WTC11 (cell line): Measurements from ENCODE around the gene PAGE4. TPM values are rescaled to one million over a fixed set of nuclear protein-coding genes. Genes with fewer than 3 reads are reported as not detected.

Experiments
- ATAC-seq: fragments of 200-7000 bp; cut with Tn5 transposase; 2 replicates; pipeline ENCODE4 v1.10.0; 2021; ENCODE audit warnings: mild to moderate bottlenecking, moderate library complexity
- CTCF ChIA-PET: fragments of 300-600 bp; sonication (Branson Sonifier 250); formaldehyde crosslinking; loops from one replicate; lab custom pipeline; 2021; ENCODE audit warnings: antibody characterized with exemption; lab: Charles Lee
- POLR2A ChIA-PET: fragments of 350-600 bp; sonication (Branson Sonifier 250); formaldehyde crosslinking; loops from one replicate; lab custom pipeline; 2021; ENCODE audit warnings: antibody characterized with exemption; lab: Charles Lee
- DNase-seq: peaks from one replicate; pipeline ENCODE4 v3.0.0; 2021; ENCODE audit warnings: low spot score
- H3K27ac Mint-ChIP-seq: 2 replicates; pipeline ENCODE4 v1.8.0; 2021; ENCODE audit warnings: mixed read lengths
- H3K27me3 Mint-ChIP-seq: 2 replicates; pipeline ENCODE4 v1.8.0; 2021; ENCODE audit warnings: low read depth, mild to moderate bottlenecking, moderate library complexity, mixed read lengths
- H3K36me3 Mint-ChIP-seq: 2 replicates; pipeline ENCODE4 v1.8.0; 2021; ENCODE audit warnings: mixed read lengths
- H3K4me1 Mint-ChIP-seq: 2 replicates; pipeline ENCODE4 v1.8.0; 2022; ENCODE audit warnings: mixed read lengths
- H3K4me3 Mint-ChIP-seq: 2 replicates; pipeline ENCODE4 v1.8.0; 2021; ENCODE audit warnings: mild to moderate bottlenecking, moderate library complexity, mixed read lengths
- H3K9me3 Mint-ChIP-seq: 2 replicates; pipeline ENCODE4 v1.8.0; 2021; ENCODE audit warnings: mixed read lengths
- CREB1 ChIP-seq: sonication (generic); formaldehyde crosslinking; IDR thresholded peaks from 2 replicates; pipeline ENCODE4 v1.8.0; 2023; ENCODE audit warnings: mild to moderate bottlenecking, missing genetic modification reagents
- GABPB1 ChIP-seq: sonication (generic); formaldehyde crosslinking; IDR thresholded peaks from 2 replicates; pipeline ENCODE4 v1.8.1; 2023; ENCODE audit warnings: mild to moderate bottlenecking, missing genetic modification reagents
- JAZF1 ChIP-seq: fragments of 250-450 bp; sonication (Bioruptor Pico); IDR thresholded peaks from 2 replicates; pipeline ENCODE4 v1.9.0; 2021; ENCODE audit warnings: moderate library complexity, mild to moderate bottlenecking, inconsistent platforms
- KAT7 ChIP-seq: sonication (generic); formaldehyde crosslinking; IDR thresholded peaks from 2 replicates; pipeline ENCODE4 v1.8.1; 2023; ENCODE audit warnings: missing genetic modification reagents, mild to moderate bottlenecking, borderline replicate concordance
- NFYB ChIP-seq: sonication (generic); formaldehyde crosslinking; conservative IDR thresholded peaks from 2 replicates; pipeline ENCODE4 v1.8.0; 2022; ENCODE audit warnings: low read depth, missing genetic modification reagents
- SP1 ChIP-seq: sonication (generic); formaldehyde crosslinking; conservative IDR thresholded peaks from 2 replicates; pipeline ENCODE4 v1.8.1; 2022; ENCODE audit warnings: missing genetic modification reagents
- TEAD4 ChIP-seq: sonication (generic); formaldehyde crosslinking; IDR thresholded peaks from 2 replicates; pipeline ENCODE4 v1.8.0; 2022; ENCODE audit warnings: mild to moderate bottlenecking, missing genetic modification reagents
- total RNA-seq: library from RNA; stranded (reverse); gene quantifications from 3 replicates; pipeline ENCODE4 v1.2.3, GENCODE V29; 2021
- TF ChIP-seq, protein P1 (sequence below): sonication (generic); formaldehyde crosslinking; conservative IDR thresholded peaks from 2 replicates; pipeline ENCODE4 v1.8.1; 2022; ENCODE audit warnings: mild to moderate bottlenecking, missing genetic modification reagents
- TF ChIP-seq, protein P2 (sequence below): fragments of 250-450 bp; sonication (Bioruptor Pico); IDR thresholded peaks from 2 replicates; pipeline ENCODE4 v1.9.0; 2021; ENCODE audit warnings: mild to moderate bottlenecking, borderline replicate concordance
- TF ChIP-seq, protein P3 (sequence below): sonication (generic); formaldehyde crosslinking; IDR thresholded peaks from 2 replicates; pipeline ENCODE4 v1.8.1; 2022; ENCODE audit warnings: mild to moderate bottlenecking, moderate library complexity, missing genetic modification reagents
- TF ChIP-seq, protein P4 (sequence below): sonication (generic); formaldehyde crosslinking; IDR thresholded peaks from 2 replicates; pipeline ENCODE4 v1.8.1; 2023; ENCODE audit warnings: mild to moderate bottlenecking, missing genetic modification reagents, moderate library complexity
- TF ChIP-seq, protein P5 (sequence below): sonication (generic); formaldehyde crosslinking; IDR thresholded peaks from 2 replicates; pipeline ENCODE4 v1.8.1; 2023; ENCODE audit warnings: mild to moderate bottlenecking, moderate library complexity, missing genetic modification reagents
- TF ChIP-seq, protein P6 (sequence below): sonication (generic); formaldehyde crosslinking; IDR thresholded peaks from 2 replicates; pipeline ENCODE4 v1.8.0; 2023; ENCODE audit warnings: missing genetic modification reagents, mild to moderate bottlenecking, borderline replicate concordance

Gene PAGE4
- total RNA-seq, 1 experiment from 2014 or later, result not detected

DNA sequence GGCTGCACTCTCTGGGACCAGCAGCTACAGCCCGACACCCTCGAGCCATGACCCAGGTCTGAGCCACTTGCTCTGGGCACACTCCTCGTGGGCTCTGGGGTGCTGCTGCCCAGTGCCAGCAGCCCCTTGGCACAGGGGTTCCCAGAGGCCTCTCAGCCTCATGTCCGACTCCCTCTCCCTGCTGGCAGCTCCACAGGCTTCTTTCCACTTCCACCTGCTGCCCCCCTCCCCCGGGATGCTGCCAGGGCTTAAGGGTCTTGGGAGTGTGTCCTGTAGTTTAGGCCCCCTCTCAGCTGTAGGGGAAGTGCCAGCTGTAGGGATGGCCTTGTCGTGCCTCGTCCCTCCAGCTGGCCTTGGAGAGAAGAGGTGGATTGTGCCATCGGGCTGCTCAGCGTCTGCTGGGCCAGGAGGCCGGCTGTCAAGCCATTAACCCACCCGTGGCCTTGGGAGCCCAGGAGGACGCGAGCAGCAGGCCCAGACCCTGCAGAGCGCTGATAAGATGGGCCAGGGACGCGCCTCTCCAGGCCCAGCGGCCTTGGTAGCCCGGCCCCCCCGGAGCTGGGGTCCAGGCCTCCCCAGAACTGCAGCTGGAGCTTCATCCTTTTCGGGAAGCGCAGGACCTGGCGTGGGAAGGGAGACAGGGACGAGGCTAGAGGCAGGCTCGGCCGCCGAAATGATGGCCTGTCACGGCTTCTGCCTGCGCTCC, 49.2 kb downstream of the PAGE4 start (continued):
- TF ChIP-seq KAT7 (CRISPR knock-in tag), result no peak
- no peak for TF ChIP-seq JAZF1 (CRISPR knock-in tag)
- no peak for TF ChIP-seq CREB1
- TF ChIP-seq, protein P1, sequence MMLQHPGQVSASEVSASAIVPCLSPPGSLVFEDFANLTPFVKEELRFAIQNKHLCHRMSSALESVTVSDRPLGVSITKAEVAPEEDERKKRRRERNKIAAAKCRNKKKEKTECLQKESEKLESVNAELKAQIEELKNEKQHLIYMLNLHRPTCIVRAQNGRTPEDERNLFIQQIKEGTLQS (CRISPR knock-in tag), result no peak
- TF ChIP-seq, protein P2, sequence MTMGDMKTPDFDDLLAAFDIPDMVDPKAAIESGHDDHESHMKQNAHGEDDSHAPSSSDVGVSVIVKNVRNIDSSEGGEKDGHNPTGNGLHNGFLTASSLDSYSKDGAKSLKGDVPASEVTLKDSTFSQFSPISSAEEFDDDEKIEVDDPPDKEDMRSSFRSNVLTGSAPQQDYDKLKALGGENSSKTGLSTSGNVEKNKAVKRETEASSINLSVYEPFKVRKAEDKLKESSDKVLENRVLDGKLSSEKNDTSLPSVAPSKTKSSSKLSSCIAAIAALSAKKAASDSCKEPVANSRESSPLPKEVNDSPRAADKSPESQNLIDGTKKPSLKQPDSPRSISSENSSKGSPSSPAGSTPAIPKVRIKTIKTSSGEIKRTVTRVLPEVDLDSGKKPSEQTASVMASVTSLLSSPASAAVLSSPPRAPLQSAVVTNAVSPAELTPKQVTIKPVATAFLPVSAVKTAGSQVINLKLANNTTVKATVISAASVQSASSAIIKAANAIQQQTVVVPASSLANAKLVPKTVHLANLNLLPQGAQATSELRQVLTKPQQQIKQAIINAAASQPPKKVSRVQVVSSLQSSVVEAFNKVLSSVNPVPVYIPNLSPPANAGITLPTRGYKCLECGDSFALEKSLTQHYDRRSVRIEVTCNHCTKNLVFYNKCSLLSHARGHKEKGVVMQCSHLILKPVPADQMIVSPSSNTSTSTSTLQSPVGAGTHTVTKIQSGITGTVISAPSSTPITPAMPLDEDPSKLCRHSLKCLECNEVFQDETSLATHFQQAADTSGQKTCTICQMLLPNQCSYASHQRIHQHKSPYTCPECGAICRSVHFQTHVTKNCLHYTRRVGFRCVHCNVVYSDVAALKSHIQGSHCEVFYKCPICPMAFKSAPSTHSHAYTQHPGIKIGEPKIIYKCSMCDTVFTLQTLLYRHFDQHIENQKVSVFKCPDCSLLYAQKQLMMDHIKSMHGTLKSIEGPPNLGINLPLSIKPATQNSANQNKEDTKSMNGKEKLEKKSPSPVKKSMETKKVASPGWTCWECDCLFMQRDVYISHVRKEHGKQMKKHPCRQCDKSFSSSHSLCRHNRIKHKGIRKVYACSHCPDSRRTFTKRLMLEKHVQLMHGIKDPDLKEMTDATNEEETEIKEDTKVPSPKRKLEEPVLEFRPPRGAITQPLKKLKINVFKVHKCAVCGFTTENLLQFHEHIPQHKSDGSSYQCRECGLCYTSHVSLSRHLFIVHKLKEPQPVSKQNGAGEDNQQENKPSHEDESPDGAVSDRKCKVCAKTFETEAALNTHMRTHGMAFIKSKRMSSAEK (CRISPR knock-in tag), result no peak

DNA sequence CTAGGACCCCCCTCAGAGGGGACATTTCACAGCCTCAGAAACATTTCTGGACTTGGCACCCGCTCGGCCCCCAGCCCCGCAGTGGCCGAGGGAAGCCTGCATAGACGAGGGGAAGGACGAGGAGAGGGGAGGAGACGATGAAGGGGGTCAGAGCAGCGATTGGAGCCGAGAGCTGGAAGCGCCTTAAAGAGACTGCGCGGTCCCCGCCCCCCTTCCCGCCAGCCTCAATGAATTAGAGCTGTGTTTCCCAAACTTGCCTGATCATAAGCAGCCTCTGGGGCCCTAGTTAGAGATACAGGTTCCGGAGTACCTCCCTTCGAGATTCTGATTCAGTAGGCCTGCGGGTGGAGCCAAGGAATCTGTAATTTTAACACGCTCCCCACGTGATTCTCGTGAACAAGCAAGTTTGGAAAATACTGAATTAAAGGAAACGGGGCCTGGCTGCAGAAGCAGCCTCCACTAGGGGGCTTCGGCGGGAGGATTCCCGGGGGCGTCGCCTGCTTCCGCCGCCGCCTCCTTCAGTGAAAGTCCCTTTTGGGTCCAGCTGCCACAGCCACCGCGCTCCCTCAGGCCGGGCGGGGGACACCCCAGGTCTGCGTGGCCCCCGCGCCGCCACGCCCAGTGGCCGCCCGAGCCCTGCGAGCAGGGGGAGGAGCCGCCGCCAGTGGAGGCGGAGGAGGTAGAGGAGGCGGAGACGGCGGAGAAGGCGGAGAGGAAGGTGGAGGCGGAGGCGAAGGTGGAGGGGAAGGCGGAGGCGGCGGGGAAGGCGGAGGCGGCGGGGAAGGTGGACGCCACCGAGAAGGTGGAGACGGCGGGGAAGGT, 49.9 kb downstream of the PAGE4 start, which contains the start of gene USP27X:
USP27X (plus strand) TSS at position 651 of the 822 bp plus-strand sequence. CDS start 824 bp downstream, outside the sequence.
- no peaks in the 10 kb centered on the region for H3K36me3 Mint-ChIP-seq
- peak within 1 kb of the TSS; percentile 76 for H3K4me3 Mint-ChIP-seq
- ATAC-seq (peak; percentile 81), DNase-seq (peak; percentile 67)
- no peaks in the 10 kb centered on the region for H3K9me3 Mint-ChIP-seq
- ChIA-PET POLR2A (interaction anchor here (1.1 kb wide), 1 partner anchor 43 kb away, joined by 3 read pairs; the partner anchor contains the start of gene CLCN5), CTCF (interaction anchor here (0.6 to 3.0 kb wide), 19 partner anchors 10 to 569 kb away, joined by 3 to 20 read pairs (median 3); partner anchors contain the start of gene CLCN5)
- H3K4me1 Mint-ChIP-seq, result peaks cover 18% of the 10 kb centered on the region
- TF ChIP-seq, protein P3, sequence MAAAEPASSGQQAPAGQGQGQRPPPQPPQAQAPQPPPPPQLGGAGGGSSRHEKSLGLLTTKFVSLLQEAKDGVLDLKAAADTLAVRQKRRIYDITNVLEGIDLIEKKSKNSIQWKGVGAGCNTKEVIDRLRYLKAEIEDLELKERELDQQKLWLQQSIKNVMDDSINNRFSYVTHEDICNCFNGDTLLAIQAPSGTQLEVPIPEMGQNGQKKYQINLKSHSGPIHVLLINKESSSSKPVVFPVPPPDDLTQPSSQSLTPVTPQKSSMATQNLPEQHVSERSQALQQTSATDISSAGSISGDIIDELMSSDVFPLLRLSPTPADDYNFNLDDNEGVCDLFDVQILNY (CRISPR knock-in tag), result 0 out of 2 replicates have a peak, but pooled peaks have one; percentile 27
- TF ChIP-seq, protein P4, sequence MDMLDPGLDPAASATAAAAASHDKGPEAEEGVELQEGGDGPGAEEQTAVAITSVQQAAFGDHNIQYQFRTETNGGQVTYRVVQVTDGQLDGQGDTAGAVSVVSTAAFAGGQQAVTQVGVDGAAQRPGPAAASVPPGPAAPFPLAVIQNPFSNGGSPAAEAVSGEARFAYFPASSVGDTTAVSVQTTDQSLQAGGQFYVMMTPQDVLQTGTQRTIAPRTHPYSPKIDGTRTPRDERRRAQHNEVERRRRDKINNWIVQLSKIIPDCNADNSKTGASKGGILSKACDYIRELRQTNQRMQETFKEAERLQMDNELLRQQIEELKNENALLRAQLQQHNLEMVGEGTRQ (CRISPR knock-in tag), result 0 out of 2 replicates have a peak, but pooled peaks have one; percentile 10
- TF ChIP-seq SP1 (CRISPR knock-in tag) (0 out of 2 replicates have a peak, but pooled peaks have one; percentile 42), GABPB1 (CRISPR knock-in tag) (peak; percentile 50; the same call in 1 of the 2 replicates), NFYB (CRISPR knock-in tag) (no peak), TEAD4 (no peak)
- TF ChIP-seq, protein P5, sequence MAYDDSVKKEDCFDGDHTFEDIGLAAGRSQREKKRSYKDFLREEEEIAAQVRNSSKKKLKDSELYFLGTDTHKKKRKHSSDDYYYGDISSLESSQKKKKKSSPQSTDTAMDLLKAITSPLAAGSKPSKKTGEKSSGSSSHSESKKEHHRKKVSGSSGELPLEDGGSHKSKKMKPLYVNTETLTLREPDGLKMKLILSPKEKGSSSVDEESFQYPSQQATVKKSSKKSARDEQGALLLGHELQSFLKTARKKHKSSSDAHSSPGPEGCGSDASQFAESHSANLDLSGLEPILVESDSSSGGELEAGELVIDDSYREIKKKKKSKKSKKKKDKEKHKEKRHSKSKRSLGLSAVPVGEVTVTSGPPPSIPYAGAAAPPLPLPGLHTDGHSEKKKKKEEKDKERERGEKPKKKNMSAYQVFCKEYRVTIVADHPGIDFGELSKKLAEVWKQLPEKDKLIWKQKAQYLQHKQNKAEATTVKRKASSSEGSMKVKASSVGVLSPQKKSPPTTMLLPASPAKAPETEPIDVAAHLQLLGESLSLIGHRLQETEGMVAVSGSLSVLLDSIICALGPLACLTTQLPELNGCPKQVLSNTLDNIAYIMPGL, result peak; percentile 47; the same call in 1 of the 2 replicates
- TF ChIP-seq, protein P6, sequence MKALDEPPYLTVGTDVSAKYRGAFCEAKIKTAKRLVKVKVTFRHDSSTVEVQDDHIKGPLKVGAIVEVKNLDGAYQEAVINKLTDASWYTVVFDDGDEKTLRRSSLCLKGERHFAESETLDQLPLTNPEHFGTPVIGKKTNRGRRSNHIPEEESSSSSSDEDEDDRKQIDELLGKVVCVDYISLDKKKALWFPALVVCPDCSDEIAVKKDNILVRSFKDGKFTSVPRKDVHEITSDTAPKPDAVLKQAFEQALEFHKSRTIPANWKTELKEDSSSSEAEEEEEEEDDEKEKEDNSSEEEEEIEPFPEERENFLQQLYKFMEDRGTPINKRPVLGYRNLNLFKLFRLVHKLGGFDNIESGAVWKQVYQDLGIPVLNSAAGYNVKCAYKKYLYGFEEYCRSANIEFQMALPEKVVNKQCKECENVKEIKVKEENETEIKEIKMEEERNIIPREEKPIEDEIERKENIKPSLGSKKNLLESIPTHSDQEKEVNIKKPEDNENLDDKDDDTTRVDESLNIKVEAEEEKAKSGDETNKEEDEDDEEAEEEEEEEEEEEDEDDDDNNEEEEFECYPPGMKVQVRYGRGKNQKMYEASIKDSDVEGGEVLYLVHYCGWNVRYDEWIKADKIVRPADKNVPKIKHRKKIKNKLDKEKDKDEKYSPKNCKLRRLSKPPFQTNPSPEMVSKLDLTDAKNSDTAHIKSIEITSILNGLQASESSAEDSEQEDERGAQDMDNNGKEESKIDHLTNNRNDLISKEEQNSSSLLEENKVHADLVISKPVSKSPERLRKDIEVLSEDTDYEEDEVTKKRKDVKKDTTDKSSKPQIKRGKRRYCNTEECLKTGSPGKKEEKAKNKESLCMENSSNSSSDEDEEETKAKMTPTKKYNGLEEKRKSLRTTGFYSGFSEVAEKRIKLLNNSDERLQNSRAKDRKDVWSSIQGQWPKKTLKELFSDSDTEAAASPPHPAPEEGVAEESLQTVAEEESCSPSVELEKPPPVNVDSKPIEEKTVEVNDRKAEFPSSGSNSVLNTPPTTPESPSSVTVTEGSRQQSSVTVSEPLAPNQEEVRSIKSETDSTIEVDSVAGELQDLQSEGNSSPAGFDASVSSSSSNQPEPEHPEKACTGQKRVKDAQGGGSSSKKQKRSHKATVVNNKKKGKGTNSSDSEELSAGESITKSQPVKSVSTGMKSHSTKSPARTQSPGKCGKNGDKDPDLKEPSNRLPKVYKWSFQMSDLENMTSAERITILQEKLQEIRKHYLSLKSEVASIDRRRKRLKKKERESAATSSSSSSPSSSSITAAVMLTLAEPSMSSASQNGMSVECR (CRISPR knock-in tag), result no peak
- H3K27me3 Mint-ChIP-seq, result peaks cover 15% of the 10 kb centered on the region
- peak within 1 kb of the TSS; percentile 41; the same call in 1 of the 2 replicates for H3K27ac Mint-ChIP-seq
